GM18519 (cell line): ENCODE measurements around the gene SIRT7.
A peak's percentile ranks its signal among the peaks of the same experiment; 100 is the strongest.

Experiments used
- ATAC-seq: cut with Tn5 transposase; IDR thresholded peaks from one replicate; pipeline ENCODE4 v1.9.1; 2021; ENCODE audit warnings: mild to moderate bottlenecking, moderate library complexity; ENCODE audit not compliant: unreplicated experiment, low FRiP score

SIRT7 gene

GRCh38 chr17:81917565-81918332 lies at the start of gene SIRT7:
Gene SIRT7 (minus strand): TSS chr17:81918176. CDS start chr17:81918131, 45 bp downstream.
- peak; percentile 45 for ATAC-seq

- no peak for ATAC-seq
Observed at GRCh38 chr17:81967244-81967532, 49.2 kb upstream of the SIRT7 start.

GRCh38 chr17:81966343-81967243 lies 48.6 kb upstream of the SIRT7 start:
- no peak for ATAC-seq

- no peak for ATAC-seq
Observed at GRCh38 chr17:81964081-81964849, 46.3 kb upstream of the SIRT7 start.

- ATAC-seq = no peak
Observed at GRCh38 chr17:81962499-81963441, 44.8 kb upstream of the SIRT7 start.

GRCh38 chr17:81961521-81962498 lies 43.8 kb upstream of the SIRT7 start:
- no peak for ATAC-seq

- no peak for ATAC-seq
Observed at GRCh38 chr17:81961087-81961511, 43.1 kb upstream of the SIRT7 start, which contains the start of gene NOTUM. Gene NOTUM (minus strand): TSS chr17:81961187. CDS start chr17:81960909, 278 bp downstream.

GRCh38 chr17:81960130-81960958 lies 42.4 kb upstream of the SIRT7 start:
- ATAC-seq = no peak

- ATAC-seq = no peak
Observed at GRCh38 chr17:81959362-81960129, 41.6 kb upstream of the SIRT7 start.

GRCh38 chr17:81958633-81959342 lies 40.8 kb upstream of the SIRT7 start:
- no peak for ATAC-seq

GRCh38 chr17:81957691-81958432 lies 39.9 kb upstream of the SIRT7 start:
- no peak for ATAC-seq

- ATAC-seq = no peak
Observed at GRCh38 chr17:81956607-81957589, 38.9 kb upstream of the SIRT7 start.

GRCh38 chr17:81955756-81956544 lies 38.0 kb upstream of the SIRT7 start:
- ATAC-seq = no peak
